ENCODE data around the gene HEG1.
A peak's percentile ranks its signal among the peaks of the same experiment; 100 is the strongest.

The HEG1 gene

DNA sequence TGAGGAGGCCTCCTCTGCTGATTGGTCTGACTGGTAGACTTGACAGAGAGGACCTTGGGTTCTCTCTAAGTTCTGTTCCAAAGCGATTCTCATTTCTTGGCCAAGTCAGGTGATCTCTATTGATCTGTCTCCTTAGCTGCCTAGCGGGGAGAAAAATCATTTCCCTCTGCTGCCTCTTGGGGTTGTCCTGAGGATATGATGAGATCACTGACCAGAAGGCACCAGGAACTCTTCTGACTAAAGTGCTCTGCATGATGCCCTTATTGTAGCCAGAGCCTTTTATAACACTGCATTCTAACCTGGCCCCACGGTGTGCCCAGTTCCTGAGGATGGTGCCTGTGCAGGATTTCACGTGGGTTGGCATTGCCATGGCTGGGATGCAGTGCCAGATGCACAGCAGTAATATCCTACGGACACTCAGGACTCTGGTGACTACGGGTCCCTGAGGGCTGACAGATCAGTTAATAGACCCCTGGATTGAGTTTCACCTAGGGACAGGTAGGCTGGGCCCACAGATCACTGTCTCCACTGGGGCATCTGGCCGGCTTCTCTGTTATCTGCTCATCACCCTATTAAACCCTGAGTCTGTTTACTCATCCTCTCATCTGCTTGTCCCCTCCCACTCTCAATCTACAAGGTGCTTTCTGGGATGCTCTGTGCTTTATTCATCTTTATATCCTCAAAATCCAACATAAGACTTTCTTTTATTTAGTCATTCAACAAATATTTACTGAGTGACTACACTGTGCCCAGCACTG, 3.9 kb upstream of the HEG1 start:
- TF ChIP-seq, protein P1, sequence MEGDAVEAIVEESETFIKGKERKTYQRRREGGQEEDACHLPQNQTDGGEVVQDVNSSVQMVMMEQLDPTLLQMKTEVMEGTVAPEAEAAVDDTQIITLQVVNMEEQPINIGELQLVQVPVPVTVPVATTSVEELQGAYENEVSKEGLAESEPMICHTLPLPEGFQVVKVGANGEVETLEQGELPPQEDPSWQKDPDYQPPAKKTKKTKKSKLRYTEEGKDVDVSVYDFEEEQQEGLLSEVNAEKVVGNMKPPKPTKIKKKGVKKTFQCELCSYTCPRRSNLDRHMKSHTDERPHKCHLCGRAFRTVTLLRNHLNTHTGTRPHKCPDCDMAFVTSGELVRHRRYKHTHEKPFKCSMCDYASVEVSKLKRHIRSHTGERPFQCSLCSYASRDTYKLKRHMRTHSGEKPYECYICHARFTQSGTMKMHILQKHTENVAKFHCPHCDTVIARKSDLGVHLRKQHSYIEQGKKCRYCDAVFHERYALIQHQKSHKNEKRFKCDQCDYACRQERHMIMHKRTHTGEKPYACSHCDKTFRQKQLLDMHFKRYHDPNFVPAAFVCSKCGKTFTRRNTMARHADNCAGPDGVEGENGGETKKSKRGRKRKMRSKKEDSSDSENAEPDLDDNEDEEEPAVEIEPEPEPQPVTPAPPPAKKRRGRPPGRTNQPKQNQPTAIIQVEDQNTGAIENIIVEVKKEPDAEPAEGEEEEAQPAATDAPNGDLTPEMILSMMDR (IDR thresholded peaks at IDR 0.05; ENCODE audit: insufficient read depth, low read length, poor library complexity, severe bottlenecking): no peak
- Histone ChIP-seq H3K36me3 (ENCODE audit: control insufficient read depth, insufficient read depth, low read length) (no peaks in the 10 kb centered on the region), H3K4me3 (replicated peaks; ENCODE audit: low read depth, low read length) (no peak overlapping the region), H3K27me3 (replicated peaks; ENCODE audit: control insufficient read depth, insufficient read depth, low read length) (no peaks in the 10 kb centered on the region)
- no peak for DNase-seq (ENCODE audit: extremely low read depth, insufficient read length)

DNA sequence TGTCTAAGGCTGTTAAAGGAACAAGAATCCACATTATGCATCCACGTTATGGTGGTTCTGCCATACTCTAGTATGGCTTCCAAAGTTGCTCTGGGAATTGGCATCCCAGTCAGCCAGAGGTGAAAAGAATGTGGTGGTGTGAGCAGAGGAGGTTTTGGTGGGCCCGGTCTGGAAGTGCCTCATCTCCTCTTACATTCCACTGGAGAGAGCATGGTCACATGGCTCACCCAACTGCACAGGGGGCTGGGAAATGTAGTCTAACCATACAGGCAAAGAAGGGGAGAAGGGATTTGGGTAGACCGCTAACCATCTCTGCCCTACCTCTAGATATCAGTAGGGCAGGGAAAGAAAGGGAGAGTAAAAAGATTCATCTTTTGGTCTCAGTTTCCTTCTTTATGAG, 3.2 kb upstream of the HEG1 start:
- no peaks in the 10 kb centered on the region for H3K27me3 ChIP-seq (replicated peaks; ENCODE audit: control insufficient read depth, insufficient read depth, low read length)
- TF ChIP-seq, protein P1 (IDR thresholded peaks at IDR 0.05; ENCODE audit: insufficient read depth, low read length, poor library complexity, severe bottlenecking): no peak
- H3K36me3 ChIP-seq (ENCODE audit: control insufficient read depth, insufficient read depth, low read length): no peaks in the 10 kb centered on the region
- no peak for DNase-seq (ENCODE audit: extremely low read depth, insufficient read length)
- no peak overlapping the region for H3K4me3 ChIP-seq (replicated peaks; ENCODE audit: low read depth, low read length)

DNA sequence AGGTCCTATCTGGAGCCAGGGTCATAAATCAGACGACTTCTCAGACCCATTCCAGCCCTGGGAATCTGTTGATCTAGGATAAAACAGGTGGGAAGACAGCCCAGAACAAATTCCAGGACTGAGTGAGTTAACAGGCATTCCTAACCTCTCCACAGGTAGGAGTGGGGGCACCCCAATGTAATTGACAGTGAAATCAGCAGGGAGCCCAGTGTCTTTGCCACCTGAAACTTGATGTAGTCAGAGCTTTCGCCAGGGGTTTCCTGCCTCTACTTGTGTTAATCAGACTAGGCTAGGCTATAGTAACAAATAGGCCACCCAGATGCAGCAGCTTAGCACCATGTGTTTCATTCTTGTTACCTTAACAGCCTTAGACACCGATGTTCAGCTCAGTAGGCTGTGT, 2.7 kb upstream of the HEG1 start:
- TF ChIP-seq, protein P1 (IDR thresholded peaks at IDR 0.05; ENCODE audit: insufficient read depth, low read length, poor library complexity, severe bottlenecking): no peak
- Histone ChIP-seq H3K4me3 (replicated peaks; ENCODE audit: low read depth, low read length) (no peak overlapping the region), H3K36me3 (ENCODE audit: control insufficient read depth, insufficient read depth, low read length) (no peaks in the 10 kb centered on the region), H3K27me3 (replicated peaks; ENCODE audit: control insufficient read depth, insufficient read depth, low read length) (no peaks in the 10 kb centered on the region)
- no peak for DNase-seq (ENCODE audit: extremely low read depth, insufficient read length)

DNA sequence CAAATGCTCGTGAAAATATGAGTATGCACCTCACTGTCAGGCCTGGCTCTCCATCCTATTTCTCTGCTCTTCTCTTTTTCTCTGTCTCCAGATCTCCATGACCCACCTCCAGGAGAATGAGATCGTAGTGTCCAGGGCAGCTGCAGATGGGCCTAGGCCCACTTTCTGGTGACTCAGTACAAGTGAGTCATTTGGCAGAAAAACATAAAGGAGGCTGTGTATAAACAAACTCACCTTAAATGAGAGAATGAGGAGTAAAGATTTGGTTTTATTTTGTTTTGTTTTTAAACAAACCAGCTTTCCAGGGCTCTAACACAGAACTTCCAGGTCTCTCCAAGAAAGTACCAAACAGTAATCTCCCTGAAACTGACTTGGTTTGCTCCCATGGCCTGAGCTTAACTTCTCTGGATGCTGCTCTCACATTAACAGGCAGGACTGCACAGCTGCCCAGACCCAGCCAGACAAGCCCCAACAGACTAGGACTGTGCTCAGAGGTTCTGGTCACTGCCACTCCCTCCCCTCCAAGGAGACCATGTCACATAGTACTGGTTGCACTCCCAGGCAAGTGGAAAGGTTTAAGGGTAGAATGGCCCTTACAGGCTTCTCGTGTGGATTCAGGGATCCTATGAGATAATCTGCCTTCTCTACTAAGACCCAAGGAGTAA, 1.5 kb upstream of the HEG1 start:
- H3K27me3 ChIP-seq (replicated peaks; ENCODE audit: control insufficient read depth, insufficient read depth, low read length): no peaks in the 10 kb centered on the region
- H3K36me3 ChIP-seq (ENCODE audit: control insufficient read depth, insufficient read depth, low read length): no peaks in the 10 kb centered on the region
- TF ChIP-seq, protein P1 (IDR thresholded peaks at IDR 0.05; ENCODE audit: insufficient read depth, low read length, poor library complexity, severe bottlenecking): no peak
- DNase-seq (ENCODE audit: extremely low read depth, insufficient read length): no peak
- no peak overlapping the region for H3K4me3 ChIP-seq (replicated peaks; ENCODE audit: low read depth, low read length)

DNA sequence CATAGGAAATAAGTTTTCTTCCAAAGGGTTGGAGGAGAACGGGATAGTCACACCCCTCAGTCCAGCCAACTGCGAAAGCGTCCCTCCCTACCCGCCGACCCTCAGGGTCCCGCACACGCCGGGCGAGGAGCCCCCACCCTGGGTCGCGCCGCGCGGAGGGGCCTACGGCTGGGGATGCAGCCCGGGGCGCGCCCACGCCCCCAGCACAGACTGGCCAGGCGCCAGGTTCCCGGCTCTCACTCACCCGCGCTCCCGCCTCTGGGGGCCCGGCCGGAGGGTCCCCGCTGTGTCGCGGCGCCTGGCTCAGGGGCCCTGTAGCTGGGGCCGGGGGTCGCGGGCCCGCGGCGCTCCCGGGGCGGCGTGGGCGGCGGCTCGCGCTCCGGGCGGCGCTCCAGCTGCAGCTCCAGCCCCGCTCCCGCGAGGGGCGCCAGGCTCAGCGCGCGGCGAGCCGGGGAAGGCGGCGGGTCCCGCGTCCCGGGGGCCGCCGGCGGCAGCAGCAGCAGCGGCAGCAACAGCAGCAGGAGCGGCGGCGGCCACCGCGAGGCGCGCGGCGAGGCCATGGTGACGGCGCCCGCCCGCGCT, 375 bp downstream of the HEG1 start:
- TF ChIP-seq, protein P1 (IDR thresholded peaks at IDR 0.05; ENCODE audit: insufficient read depth, low read length, poor library complexity, severe bottlenecking): no peak
- DNase-seq (ENCODE audit: extremely low read depth, insufficient read length): peak; percentile 49
- no peaks in the 10 kb centered on the region for H3K36me3 ChIP-seq (ENCODE audit: control insufficient read depth, insufficient read depth, low read length)
- peak overlapping the region; percentile 77 for H3K4me3 ChIP-seq (replicated peaks; ENCODE audit: low read depth, low read length)
- H3K27me3 ChIP-seq (replicated peaks; ENCODE audit: control insufficient read depth, insufficient read depth, low read length): no peaks in the 10 kb centered on the region
